HG02798 (cell line): Measurements from ENCODE around the gene GPATCH8.

Source experiments
- ATAC-seq: cut with Tn5 transposase; IDR thresholded peaks from one replicate; pipeline ENCODE4 v1.9.1; 2021; ENCODE audit warnings: mild to moderate bottlenecking; ENCODE audit not compliant: unreplicated experiment, poor library complexity

The GPATCH8 gene

DNA sequence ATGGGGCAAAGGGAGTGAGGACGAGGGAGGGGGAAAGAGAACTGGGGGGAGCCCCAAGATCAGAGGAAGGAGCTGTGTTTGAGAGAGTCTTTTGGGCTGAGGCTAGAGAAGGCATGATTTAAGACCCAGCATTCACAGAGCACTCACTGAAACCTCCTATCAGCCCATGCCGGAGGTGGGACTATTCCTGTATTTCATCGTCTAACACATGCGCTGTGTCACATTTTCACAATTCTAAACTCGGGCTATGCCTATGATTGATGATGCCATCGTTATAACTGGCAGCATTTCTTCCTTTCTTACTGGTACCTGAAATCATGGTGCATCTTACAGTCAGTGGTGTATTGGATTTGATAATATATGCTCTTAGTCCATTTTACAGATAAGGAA lies 143.1 kb downstream of the GPATCH8 start:
- ATAC-seq: no peak

DNA sequence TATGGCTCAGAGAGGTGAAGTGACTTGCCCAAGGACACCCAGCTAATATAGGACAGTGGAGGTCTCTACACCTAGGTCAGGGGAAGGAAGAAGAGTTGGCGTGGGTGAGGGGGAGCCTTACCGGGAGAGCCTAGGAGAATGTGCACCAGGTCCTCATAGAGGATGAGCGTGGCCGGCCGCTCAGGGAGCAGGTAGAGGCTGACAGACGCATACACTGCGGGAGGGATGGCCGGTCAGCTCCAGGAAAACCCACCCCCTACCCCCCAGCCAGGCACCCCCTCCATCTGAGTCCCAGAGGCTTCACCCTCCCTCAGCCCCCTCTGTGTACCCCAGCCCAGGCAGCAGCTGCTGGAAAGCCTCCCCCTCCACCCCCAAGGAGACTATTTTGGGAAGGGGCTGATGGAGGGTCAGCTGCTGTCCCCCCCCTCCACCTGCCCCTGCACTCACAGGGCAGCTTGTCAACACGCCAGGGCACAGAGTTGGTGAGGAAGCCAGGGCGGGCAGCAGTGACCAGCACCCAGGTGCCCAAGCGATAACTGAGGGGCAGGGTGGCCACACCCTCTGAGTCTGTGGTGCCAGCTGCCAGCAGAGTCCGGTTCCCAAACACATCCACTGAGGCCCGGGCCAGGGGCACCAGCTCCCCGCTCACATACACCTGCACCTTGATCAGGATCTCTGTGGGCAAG lies 143.6 kb downstream of the GPATCH8 start:
- ATAC-seq: no peak

DNA sequence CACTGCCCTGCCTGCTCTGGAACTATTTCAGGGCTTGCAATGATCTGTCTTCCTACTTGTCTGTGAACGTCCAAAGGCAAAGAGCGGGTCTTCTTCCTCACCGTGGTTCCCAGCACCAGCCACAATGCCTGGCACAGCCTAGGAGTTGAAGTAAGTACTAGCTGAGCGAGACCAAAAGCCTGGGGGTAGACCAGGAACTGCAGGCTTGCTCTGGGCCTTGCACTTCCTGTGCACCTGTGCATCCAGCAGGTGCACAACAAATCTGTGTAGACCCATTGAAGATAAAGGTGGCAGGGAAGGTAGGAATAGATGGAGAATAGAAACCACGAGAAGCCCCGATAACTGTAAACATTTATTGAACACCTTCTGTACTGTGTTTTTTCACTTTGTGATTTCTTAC lies 144.2 kb downstream of the GPATCH8 start:
- ATAC-seq: no peak

DNA sequence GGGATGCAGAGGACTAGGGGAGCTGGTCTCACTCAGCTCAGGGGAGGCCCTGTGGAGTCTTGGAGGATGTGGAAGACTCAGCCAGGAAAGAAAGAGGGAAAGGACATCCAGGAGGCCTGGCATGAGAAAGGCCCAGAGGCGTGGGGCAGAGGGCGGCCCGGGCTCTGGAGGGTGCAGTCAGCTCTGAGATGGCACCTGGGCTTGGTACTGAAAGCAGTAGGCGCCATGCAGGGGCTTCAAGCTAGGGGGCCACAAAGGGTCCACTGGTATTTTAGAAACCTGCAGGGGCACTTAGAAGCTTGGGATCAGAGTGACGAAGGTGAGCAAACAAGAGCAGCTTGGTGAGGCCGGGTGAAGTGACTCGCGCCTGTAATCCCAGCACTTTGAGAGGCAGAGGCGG lies 145.1 kb downstream of the GPATCH8 start:
- ATAC-seq: no peak

DNA sequence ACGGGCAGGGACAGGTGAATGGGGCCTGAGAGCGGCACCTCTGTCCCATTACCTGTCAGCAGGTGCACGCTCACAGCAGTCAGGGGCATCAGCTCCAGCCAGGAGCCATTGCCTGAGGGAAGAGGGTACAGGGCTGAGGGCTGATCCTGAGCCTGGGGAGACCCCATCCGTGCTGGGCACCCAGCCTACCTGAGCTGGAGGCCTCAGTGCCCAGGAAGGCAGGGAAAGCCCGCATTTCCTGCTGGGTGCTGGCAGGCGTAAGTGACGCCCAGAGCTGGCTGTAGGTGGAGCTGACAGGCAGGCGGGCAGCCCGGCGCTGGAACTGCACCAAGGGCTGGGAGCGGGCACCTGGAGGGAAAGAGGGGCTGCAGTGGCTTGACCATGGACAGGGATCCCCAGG lies 147.0 kb downstream of the GPATCH8 start:
- no peak for ATAC-seq

DNA sequence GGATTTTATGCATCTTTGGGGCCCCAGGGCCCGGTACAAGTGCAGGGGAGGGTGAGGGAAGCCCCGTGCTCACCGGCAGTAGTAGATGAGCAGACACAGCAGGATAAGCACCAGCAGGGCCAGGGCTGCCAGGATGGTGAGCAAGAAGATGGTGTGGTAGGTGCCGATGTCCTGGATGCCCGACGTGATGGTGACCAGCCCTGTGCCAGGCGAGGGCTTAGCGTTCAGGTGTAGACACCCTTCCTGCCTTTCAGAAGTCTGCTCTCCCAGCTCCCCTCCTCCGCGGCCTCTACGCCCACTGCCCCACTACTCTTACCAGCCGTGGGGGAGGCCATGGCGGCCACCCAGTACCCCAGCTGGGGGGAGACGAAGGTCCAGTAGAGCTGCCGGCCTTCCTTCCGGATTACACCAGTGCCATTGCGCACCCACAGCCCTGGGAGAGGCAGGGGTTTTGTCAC lies 147.5 kb downstream of the GPATCH8 start:
- ATAC-seq: no peak

DNA sequence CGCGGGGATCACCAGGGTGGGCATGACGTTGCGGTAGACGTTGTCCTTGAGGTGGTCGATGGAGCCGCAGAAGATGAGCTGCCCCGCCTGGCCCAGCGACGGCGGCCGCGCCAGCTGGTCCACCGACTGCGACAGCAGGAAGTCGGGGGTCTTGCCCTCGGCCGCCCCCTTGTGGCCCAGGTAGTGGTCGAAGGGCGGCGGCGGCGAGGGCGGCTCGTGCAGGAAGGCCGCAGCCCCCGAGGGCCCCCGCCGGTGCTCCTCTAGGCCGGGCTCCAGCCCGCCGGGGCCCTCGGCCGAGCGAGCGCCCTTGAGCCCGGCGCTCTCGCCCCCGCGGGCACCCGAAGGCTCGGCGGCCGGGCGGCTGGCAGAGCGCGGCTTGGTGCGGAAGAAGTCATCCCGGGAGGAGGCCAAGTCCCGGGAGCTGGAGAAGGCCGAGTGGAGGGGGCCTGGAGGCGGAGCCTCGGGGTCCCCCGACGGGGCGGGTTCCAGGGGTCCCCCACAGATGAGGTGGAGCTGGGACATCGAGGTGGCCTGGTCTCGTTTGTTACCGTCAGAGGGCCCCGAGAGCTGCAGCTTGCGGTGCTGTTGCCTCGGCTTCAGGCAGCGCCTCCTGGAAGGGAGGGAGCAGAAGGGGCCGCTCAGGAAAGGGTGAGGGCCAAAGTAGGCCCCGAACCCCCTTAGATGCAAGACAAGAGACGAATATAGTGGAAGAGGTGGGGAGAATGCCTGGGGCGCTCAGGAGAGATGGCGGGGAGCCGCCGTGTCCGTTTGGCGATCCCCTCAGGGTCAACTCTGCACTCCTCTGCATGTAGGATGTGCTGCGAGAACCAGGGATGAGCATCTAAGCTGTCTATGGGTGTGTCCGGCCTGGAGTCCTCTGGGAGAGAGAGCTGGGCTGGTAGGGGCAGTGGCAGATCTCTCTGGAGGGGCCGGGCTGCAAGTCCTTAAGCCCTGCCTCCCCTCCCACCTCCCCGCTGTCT lies 148.3 kb downstream of the GPATCH8 start:
- no peak for ATAC-seq

DNA sequence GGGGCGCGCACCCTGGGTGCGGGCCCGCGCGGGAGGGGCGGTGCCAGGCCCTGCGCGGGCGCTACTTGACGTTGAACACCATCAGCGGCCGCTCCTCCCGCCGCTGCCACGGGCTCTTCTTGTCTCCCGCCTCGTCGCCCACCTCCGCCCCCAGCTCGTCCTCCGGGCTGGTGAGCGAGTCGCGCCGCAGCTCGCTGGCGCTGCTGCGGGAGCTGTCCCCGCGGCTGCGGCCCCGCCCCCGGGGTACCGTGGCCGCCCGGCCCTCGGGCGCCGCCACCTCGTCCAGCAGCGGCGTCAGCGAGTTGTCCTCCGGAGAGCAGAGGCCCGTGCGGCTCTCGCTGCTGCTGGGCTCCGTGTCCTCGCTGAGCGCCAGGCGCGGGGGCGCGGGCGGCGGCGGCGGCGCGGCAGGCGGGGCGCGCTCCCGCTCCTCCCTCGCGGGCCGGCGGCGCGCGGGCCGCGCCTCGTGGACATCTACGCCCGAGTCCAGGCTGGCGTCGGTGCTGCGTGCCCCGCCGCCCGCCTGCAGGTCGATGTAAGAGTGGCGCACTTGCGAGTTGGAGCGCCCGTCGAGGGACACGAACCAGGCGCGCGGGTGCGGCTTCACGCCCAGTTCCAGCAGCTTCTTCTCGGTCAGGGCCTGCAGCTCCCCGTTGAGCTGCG lies 149.4 kb downstream of the GPATCH8 start:
- no peak for ATAC-seq

DNA sequence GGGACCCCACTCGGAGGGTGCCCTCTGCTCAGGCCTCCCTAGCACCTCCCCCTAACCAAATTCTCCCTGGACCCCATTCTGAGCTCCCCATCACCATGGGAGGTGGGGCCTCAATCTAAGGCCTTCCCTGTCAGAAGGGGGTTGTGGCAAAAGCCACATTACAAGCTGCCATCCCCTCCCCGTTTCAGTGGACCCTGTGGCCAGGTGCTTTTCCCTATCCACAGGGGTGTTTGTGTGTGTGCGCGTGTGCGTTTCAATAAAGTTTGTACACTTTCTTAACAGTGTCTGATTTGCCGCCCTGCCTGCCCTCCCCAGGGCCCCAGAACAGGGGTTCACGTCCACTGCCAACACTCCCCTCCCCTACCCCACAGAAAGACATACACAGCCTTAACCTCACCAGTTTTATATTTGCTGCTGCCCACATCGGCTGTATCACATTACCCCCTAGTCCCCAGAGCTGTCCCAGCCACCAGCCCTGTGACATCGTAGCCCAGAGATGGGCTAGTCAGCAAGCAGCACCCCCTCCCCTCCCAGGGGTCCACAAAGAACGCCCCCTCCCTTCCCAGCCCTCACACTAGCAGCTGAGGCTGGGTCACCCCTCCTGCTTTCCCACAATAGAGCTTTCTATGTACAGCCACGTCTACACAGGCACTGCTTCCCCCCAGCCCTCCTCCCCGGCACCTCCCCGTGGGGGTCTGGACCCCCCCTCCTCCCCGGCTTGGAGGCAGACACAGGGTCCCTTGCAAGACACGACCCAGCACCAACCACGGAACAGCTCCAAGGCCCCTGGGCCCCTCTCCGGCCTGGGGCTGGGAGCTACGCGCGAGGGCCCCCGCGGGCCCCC lies 150.2 kb downstream of the GPATCH8 start:
- no peak for ATAC-seq

DNA sequence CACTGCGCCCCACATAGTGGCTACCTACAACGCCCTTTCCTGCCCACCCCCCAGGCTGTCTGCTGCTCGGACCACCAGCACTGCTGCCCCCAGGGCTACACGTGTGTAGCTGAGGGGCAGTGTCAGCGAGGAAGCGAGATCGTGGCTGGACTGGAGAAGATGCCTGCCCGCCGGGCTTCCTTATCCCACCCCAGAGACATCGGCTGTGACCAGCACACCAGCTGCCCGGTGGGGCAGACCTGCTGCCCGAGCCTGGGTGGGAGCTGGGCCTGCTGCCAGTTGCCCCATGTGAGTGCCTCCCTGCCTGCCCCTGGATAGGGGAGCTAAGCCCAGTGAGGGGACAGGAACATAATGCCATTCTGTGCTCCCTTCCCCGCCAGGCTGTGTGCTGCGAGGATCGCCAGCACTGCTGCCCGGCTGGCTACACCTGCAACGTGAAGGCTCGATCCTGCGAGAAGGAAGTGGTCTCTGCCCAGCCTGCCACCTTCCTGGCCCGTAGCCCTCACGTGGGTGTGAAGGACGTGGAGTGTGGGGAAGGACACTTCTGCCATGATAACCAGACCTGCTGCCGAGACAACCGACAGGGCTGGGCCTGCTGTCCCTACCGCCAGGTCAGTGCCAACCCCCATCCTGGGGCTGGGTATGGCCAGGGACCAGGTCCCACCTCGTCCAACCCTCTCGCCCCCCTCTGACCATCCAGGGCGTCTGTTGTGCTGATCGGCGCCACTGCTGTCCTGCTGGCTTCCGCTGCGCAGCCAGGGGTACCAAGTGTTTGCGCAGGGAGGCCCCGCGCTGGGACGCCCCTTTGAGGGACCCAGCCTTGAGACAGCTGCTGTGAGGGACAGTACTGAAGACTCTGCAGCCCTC lies 151.0 kb downstream of the GPATCH8 start:
- ATAC-seq: no peak

DNA sequence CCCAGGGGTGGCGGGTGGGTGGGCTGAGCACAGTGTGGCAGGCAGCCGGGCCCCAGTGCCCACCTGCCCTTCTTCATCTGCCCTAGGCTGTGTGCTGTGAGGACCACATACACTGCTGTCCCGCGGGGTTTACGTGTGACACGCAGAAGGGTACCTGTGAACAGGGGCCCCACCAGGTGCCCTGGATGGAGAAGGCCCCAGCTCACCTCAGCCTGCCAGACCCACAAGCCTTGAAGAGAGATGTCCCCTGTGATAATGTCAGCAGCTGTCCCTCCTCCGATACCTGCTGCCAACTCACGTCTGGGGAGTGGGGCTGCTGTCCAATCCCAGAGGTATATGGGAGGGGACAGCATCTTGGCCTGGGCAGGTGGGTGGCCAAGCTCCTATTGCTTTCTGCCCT lies 151.7 kb downstream of the GPATCH8 start:
- no peak for ATAC-seq

DNA sequence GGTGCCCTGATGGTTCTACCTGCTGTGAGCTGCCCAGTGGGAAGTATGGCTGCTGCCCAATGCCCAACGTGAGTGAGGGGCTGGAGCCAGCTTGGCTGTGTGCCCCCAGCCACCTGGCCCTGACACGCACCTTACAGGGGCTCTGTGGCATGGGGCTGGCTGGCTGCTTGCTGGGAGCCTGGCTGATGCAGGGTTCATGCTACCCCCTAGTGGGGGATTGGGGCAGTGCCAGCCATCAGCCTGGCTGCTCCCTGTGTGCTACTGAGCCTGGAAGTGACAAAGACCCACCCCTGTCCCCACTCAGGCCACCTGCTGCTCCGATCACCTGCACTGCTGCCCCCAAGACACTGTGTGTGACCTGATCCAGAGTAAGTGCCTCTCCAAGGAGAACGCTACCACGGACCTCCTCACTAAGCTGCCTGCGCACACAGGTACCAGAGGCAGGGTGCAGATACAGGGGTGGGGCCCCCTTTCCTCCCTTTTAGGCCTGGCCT lies 152.4 kb downstream of the GPATCH8 start:
- no peak for ATAC-seq

DNA sequence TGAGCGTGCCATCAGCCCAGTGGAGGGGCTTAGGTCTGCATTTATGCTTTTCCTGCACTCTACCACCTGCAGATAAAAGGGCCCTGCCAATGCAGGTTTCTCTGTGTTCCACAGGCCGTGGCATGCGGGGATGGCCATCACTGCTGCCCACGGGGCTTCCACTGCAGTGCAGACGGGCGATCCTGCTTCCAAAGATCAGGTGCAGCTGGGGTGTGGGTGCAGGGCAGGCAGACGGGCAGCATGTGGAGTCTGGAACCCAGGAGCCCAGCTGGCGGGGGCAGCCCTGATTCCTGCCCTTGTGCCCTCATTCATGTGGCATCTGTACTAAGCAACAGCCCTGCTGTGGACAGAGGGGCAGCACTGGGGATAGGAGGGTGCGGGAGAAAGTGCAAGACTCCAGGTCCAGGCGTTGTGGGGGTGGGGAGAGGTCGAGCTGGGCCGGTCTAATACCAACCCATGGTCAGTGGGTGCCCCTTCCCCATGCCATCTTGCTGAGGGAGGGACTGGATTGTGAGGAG lies 153.6 kb downstream of the GPATCH8 start:
- no peak for ATAC-seq

DNA sequence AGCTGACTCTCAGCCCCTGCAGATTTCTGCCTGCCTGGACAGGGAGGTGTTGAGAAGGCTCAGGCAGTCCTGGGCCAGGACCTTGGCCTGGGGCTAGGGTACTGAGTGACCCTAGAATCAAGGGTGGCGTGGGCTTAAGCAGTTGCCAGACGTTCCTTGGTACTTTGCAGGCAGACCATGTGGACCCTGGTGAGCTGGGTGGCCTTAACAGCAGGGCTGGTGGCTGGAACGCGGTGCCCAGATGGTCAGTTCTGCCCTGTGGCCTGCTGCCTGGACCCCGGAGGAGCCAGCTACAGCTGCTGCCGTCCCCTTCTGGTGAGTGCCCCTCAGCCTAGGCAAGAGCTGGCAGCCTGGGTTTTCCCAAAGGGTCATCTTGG lies 154.2 kb downstream of the GPATCH8 start:
- ATAC-seq: no peak

DNA sequence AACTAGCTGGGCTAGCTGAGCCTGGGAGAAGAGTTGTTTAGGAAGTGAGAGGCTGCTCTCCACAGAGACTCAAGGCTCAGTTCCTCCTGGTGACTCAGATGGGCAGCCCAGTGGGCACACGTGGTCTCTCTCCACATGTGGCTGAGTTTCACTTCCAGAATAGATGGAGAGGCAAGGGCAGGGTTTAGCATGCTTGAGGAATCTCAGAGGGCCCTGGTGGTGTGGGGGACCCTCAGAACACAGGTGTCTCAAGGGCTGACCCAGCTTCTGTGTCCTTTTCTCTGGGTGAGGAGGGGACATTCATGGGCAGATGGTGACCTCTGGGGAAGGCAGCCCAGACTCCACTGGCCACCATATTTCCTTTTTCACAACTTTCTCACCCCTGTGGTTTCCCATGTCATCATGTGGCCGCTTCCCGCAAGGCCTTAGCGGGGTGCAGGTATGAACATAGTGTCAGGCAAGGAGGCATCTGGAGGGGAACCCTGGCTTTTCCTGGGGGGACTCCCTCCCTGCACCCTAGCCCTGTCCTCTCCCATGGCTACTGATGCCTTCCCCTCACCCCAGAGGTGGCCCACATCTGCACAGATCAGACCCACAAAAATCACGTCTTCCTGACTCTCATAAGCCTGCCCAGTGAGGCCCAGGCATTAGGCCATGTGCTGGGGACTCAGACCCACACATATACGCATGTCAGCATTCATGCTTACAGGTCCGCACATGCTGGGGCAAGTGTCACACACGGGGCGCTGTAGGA lies 154.8 kb downstream of the GPATCH8 start:
- peak; percentile 34 for ATAC-seq
